Mesodermal cell (in vitro differentiated cells): Measurements from ENCODE around the gene DNAH7.

ENCODE experiments used
- H3K27ac ChIP-seq: 2 replicates; pipeline ENCODE4 v1.7.0; 2013; ENCODE audit warnings: mild to moderate bottlenecking, low read depth, low read length, moderate library complexity; ENCODE audit not compliant: severe bottlenecking
- H3K36me3 ChIP-seq: 2 replicates; pipeline ENCODE4 v1.7.1; 2013; ENCODE audit warnings: mild to moderate bottlenecking, low read length, moderate library complexity; ENCODE audit not compliant: control insufficient read depth, insufficient read depth
- H3K4me1 ChIP-seq: one replicate; pipeline ENCODE4 v1.7.1; 2013; ENCODE audit warnings: mild to moderate bottlenecking, low read length; ENCODE audit not compliant: insufficient read depth, control insufficient read depth, poor library complexity, severe bottlenecking
- H3K4me3 ChIP-seq: 2 replicates; pipeline ENCODE4 v1.7.0; 2013; ENCODE audit warnings: low read length, control low read depth, mild to moderate bottlenecking; ENCODE audit not compliant: insufficient read depth, poor library complexity, severe bottlenecking; ENCODE audit errors: extremely low read depth
- H3K9me3 ChIP-seq: 2 replicates; pipeline ENCODE4 v1.7.1; 2013; ENCODE audit warnings: mild to moderate bottlenecking, low read length, moderate library complexity; ENCODE audit not compliant: control insufficient read depth
- WGBS, 2 experiments: methylation state at CpG; one replicate each; pipeline ENCODE4 v1.1.5; 2013; ENCODE audit warnings: missing lambda C conversion rate in 2 of 2; ENCODE audit not compliant: insufficient coverage in 2 of 2; 5-methylcytosine and 5-hydroxymethylcytosine counted together

DNAH7 gene

GRCh38 chr2:195810340-195811098, 258.1 kb downstream of the DNAH7 start:
- 66 to 93% methylated on average over 2 of the region's 4 CpGs for WGBS, 2 experiments
- Histone ChIP-seq H3K4me3 (no peak overlapping the region), H3K4me1 (no peaks in the 10 kb centered on the region), H3K27ac (no peak overlapping the region), H3K36me3 (no peaks in the 10 kb centered on the region), H3K9me3 (no peaks in the 10 kb centered on the region)

GRCh38 chr2:195808189-195808588, 260.4 kb downstream of the DNAH7 start:
- no peak overlapping the region for H3K27ac ChIP-seq
- H3K36me3 ChIP-seq, result no peaks in the 10 kb centered on the region
- no peak overlapping the region for H3K4me3 ChIP-seq
- no CpG with 5 or more reads among the region's 1 CpG for WGBS, 2 experiments
- no peaks in the 10 kb centered on the region for H3K9me3 ChIP-seq
- H3K4me1 ChIP-seq, result no peaks in the 10 kb centered on the region

DNA sequence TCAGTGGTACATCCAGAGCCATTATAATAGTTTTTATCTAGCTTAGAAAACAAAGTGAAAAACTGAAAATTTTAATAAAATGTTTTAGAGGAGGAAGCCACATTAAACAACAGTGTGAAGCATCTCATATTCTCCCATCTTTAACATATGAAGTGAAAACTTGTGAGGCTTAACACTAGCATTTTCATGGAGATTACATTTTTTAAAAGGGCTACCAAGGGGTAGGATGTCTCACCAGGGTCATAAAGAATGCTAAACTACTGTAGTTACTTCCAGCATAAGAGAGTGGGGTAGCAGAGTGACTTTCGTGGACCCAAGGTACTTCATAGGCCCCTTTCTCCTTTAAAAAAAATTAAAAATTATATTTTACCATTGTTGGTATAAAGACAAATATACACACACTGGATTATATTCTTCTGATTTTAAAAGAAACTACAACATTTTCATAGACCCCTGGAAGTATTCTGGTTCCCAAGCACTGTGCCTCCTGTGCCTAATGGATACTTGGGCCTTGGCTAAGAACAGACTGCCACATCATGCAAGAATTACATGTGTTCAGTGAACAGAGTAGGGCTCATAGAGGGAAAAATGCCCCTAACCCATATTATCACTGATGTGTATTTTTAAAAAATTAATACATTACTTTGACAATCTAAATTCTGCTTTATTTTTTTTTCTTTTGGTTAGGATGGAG, 263.2 kb downstream of the DNAH7 start:
- no CpG with 5 or more reads among the region's 1 CpG for WGBS, 2 experiments
- no peak overlapping the region for H3K4me3 ChIP-seq
- H3K4me1 ChIP-seq, result no peaks in the 10 kb centered on the region
- H3K9me3 ChIP-seq, result no peaks in the 10 kb centered on the region
- H3K36me3 ChIP-seq, result no peaks in the 10 kb centered on the region
- no peak overlapping the region for H3K27ac ChIP-seq

DNA sequence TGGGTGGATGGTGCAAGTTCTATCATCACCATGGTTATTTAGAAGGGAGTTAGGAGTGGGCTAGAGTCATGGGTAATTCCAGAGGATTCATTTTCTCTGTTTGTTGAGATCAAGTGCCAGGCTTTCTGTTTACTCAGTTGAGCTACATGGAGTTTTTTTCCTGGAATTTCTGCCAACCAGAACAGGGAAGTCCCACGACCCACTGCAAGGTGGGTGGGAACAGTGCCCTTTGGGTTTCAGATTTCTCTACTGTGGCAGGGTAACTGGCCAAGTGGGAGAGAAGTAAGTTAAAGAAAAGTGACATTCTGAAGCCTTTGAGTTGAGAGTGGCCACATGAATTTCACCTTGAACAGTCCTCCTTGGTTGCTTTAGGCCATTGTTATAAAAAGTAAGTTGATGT, 272.8 kb downstream of the DNAH7 start:
- no peak overlapping the region for H3K4me3 ChIP-seq
- H3K36me3 ChIP-seq, result no peaks in the 10 kb centered on the region
- H3K4me1 ChIP-seq, result no peaks in the 10 kb centered on the region
- H3K27ac ChIP-seq, result no peak overlapping the region
- WGBS, 2 experiments, result 60 to 100% methylated on average over 1 of the region's 1 CpG
- no peaks in the 10 kb centered on the region for H3K9me3 ChIP-seq

- WGBS, 2 experiments, result 100% methylated on average over 1 of the region's 2 CpGs; no CpG with 5 or more reads in 1 of the 2 experiments
- Histone ChIP-seq H3K27ac (no peak overlapping the region), H3K36me3 (no peaks in the 10 kb centered on the region), H3K4me3 (no peak overlapping the region), H3K4me1 (no peaks in the 10 kb centered on the region), H3K9me3 (no peaks in the 10 kb centered on the region)
Measured at GRCh38 chr2:195793881-195794280, 274.8 kb downstream of the DNAH7 start.

GRCh38 chr2:195782156-195782555, 286.5 kb downstream of the DNAH7 start:
- no CpG with 5 or more reads among the region's 2 CpGs for WGBS, 2 experiments
- Histone ChIP-seq H3K4me3 (no peak overlapping the region), H3K9me3 (no peaks in the 10 kb centered on the region), H3K36me3 (no peaks in the 10 kb centered on the region), H3K4me1 (no peaks in the 10 kb centered on the region), H3K27ac (no peak overlapping the region)

- Histone ChIP-seq H3K4me3 (no peak overlapping the region), H3K27ac (no peak overlapping the region), H3K4me1 (no peaks in the 10 kb centered on the region), H3K36me3 (no peaks in the 10 kb centered on the region), H3K9me3 (no peaks in the 10 kb centered on the region)
- WGBS, 2 experiments, result 60 to 100% methylated on average over 1 of the region's 2 CpGs
Measured at GRCh38 chr2:195779491-195779890, 289.1 kb downstream of the DNAH7 start.

- peaks cover 3% of the 10 kb centered on the region for H3K9me3 ChIP-seq
- no peak overlapping the region for H3K27ac ChIP-seq
- H3K4me3 ChIP-seq, result no peak overlapping the region
- no peaks in the 10 kb centered on the region for H3K36me3 ChIP-seq
- no peaks in the 10 kb centered on the region for H3K4me1 ChIP-seq
Measured at GRCh38 chr2:195769975-195770374, 298.7 kb downstream of the DNAH7 start.

GRCh38 chr2:195768431-195768830, 300.2 kb downstream of the DNAH7 start:
- no peaks in the 10 kb centered on the region for H3K36me3 ChIP-seq
- peaks cover 7% of the 10 kb centered on the region for H3K9me3 ChIP-seq
- H3K4me3 ChIP-seq, result no peak overlapping the region
- H3K27ac ChIP-seq, result no peak overlapping the region
- no CpG with 5 or more reads among the region's 2 CpGs for WGBS, 2 experiments
- H3K4me1 ChIP-seq, result no peaks in the 10 kb centered on the region

DNA sequence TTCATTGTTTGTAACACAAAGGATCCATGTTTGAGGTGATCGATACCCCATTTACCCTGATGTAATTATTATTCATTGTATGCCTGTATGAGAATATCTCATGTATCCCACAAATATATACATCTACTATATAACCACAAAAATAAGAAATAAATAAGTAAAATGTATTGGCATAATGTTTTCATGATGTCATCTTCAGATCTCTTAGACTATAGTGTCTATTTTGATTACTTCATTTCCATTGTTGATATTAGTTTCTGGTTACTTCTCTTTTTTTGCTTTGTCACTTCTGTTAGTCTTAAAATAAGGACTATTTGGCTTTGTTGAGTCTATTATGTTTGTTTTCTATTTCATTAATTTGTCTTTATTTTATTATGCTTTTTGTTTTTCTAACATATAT, 301.9 kb downstream of the DNAH7 start:
- H3K4me3 ChIP-seq, result no peak overlapping the region
- H3K36me3 ChIP-seq, result no peaks in the 10 kb centered on the region
- no peaks in the 10 kb centered on the region for H3K4me1 ChIP-seq
- no CpG with 5 or more reads among the region's 1 CpG for WGBS, 2 experiments
- H3K9me3 ChIP-seq, result peaks cover 7% of the 10 kb centered on the region
- no peak overlapping the region for H3K27ac ChIP-seq

DNA sequence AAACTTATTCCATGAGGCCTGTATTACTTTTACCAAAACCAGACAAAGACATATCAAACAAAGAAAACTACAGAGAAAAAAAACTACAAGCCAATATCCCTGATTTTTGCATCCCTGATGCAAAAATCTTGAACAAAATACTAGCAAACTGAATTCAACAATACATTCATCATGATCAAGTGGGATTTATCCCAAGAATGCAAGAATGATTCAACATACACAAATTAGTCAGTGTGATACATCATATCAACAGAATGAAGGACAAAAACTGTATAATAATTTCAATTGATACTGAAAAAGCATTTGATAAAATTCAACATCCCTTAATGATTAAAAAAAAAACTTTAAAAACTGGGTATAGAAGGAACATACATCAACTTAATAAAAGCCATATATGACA, 304.8 kb downstream of the DNAH7 start:
- Histone ChIP-seq H3K27ac (no peak overlapping the region), H3K36me3 (no peaks in the 10 kb centered on the region), H3K4me3 (no peak overlapping the region), H3K9me3 (peaks cover 7% of the 10 kb centered on the region), H3K4me1 (no peaks in the 10 kb centered on the region)
